Neuron (in vitro differentiated cells): Measurements from ENCODE around the gene PKP1.

Experiments
- H2AFZ ChIP-seq: one replicate; pipeline ENCODE4 v1.6.1; 2013; ENCODE audit warnings: low read depth, mild to moderate bottlenecking, inconsistent platforms, low read length, moderate library complexity
- H3K27me3 ChIP-seq: one replicate; pipeline ENCODE4 v1.6.1; 2013; ENCODE audit warnings: low read length; ENCODE audit not compliant: insufficient read depth
- H3K36me3 ChIP-seq: one replicate; pipeline ENCODE4 v1.6.1; 2013; ENCODE audit warnings: low read length; ENCODE audit not compliant: insufficient read depth
- H3K4me1 ChIP-seq: one replicate; pipeline ENCODE4 v1.6.1; 2013; ENCODE audit warnings: low read length; ENCODE audit not compliant: insufficient read depth
- H3K4me3 ChIP-seq: 2 replicates; pipeline ENCODE4 v1.5.1; 2013; ENCODE audit warnings: mild to moderate bottlenecking, low read length, moderate library complexity
- H3K9me3 ChIP-seq: one replicate; pipeline ENCODE4 v1.6.1; 2013; ENCODE audit warnings: low read length

PKP1 gene

DNA sequence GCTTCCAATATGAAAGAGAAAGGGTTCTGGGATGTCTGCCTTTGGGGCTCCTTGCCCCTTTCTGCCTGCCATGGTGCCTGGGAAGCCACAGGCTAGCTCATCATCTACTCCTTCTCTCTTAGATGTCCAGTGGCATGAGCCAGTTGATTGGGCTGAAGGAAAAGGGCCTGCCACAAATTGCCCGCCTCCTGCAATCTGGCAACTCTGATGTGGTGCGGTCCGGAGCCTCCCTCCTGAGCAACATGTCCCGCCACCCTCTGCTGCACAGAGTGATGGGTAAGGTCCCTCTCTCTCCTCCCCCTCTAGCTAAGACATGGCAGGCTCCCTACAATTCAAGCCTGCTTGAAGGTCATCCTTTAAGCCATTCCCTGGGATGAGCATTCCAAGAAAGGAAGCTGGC, 41.0 kb downstream of the PKP1 start:
- Histone ChIP-seq H3K9me3 (no peaks in the 10 kb centered on the region), H3K4me1 (no peaks in the 10 kb centered on the region), H3K36me3 (no peaks in the 10 kb centered on the region), H2AFZ (no peak overlapping the region), H3K27me3 (peaks cover 10% of the 10 kb centered on the region), H3K4me3 (no peak overlapping the region)

DNA sequence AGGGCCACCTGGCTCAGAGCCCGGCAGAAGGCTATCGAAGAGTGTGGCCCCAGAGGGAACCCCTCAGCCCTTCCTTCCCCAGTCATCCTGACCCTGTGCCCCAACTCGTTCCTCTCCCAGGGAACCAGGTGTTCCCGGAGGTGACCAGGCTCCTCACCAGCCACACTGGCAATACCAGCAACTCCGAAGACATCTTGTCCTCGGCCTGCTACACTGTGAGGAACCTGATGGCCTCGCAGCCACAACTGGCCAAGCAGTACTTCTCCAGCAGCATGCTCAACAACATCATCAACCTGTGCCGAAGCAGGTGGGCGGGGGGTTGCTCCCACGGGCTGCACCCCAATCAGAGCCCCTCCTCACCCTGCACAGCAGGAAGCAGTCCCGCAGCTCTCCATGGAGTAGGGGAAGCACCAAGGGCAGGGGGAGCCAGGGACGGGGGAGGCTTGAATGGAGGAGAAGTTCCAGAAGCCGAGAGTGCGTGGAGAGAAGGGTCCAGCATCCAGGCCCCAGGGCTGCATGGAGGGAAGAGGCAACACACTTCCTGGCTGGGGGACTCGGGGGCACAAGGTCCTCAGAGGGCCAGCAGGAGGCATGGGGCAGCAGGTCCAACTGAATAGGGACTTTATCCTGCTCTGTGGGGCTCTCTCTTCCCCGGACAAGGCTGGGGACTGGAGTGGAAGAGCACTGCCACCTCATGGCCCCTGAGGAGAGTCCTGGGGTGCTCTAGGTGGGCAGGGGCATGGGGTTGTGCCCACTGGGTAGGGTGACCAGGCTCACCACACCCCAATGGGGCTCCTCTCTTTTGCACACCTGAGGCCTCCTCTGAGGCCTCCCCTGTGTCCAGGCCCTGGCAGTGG, 41.7 kb downstream of the PKP1 start:
- H3K27me3 ChIP-seq: peaks cover 9% of the 10 kb centered on the region
- H3K36me3 ChIP-seq: no peaks in the 10 kb centered on the region
- no peak overlapping the region for H3K4me3 ChIP-seq
- H3K4me1 ChIP-seq: no peaks in the 10 kb centered on the region
- no peak overlapping the region for H2AFZ ChIP-seq
- no peaks in the 10 kb centered on the region for H3K9me3 ChIP-seq

DNA sequence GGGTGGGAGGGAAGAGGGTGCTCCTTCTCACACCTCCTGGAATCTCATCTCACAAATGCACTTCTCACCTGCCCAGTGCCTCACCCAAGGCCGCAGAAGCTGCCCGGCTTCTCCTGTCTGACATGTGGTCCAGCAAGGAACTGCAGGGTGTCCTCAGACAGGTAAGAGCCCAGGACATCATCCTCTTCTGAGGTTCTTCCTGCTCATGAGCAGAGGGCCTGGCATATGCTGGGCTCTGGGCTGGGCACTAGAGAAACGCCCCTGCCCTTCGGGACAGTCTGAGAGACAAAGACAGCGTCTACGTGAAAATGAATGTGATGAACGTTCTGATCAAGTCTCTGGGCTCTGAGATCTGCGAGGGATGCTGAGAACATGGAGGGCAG, 42.4 kb downstream of the PKP1 start:
- Histone ChIP-seq H2AFZ (no peak overlapping the region), H3K4me1 (no peaks in the 10 kb centered on the region), H3K4me3 (no peak overlapping the region), H3K27me3 (peaks cover 9% of the 10 kb centered on the region), H3K36me3 (no peaks in the 10 kb centered on the region), H3K9me3 (no peaks in the 10 kb centered on the region)

DNA sequence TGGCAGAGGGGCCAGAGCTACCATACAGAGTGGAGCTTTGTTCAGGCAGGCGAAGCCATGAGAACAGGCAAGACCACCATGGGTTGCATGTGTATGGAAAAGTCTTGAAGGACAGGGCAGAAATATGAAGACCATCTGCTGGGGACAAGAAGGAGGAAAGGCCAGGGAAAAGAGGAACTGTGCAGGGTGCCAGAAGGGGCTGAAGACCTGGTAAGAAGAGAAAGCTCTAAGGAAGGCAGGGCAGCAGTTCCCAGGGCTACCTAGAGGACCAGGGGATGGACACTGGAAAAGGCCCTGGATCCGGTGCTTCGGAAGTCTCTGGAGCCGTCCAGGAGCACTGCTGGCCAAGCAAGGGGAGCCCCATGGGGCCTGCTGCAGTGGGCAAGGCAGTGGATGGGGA, 43.4 kb downstream of the PKP1 start:
- Histone ChIP-seq H3K9me3 (no peaks in the 10 kb centered on the region), H3K4me3 (no peak overlapping the region), H2AFZ (no peak overlapping the region), H3K36me3 (no peaks in the 10 kb centered on the region), H3K4me1 (no peaks in the 10 kb centered on the region), H3K27me3 (peaks cover 9% of the 10 kb centered on the region)

DNA sequence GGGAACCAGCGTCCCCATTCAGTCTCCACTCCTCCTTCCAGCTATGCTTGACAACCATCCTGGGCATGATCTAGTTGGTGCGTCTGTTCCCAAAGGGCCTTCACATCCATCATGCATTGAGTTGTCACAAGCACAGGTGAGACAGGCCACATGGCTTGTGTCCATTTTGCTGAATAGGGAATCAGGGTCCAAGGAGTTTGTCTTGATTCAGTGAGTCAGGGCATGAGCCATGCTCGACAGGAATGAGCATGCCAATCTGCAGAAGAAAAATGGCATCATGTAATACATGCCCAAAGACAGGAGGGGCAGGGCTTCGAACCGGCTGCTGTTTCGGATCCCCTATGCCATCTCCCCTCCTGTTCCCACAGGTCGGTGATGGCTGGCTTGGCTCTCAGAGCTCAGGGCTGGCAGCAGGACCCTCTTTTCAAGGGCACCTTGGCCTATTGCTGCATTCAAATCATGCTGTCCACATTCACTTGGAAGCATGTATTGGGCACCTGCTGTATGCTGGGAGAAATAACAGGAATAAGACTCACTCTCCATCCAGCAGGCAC, 44.5 kb downstream of the PKP1 start:
- Histone ChIP-seq H3K9me3 (no peaks in the 10 kb centered on the region), H3K4me1 (no peaks in the 10 kb centered on the region), H3K4me3 (no peak overlapping the region), H3K36me3 (no peaks in the 10 kb centered on the region), H3K27me3 (peaks cover 9% of the 10 kb centered on the region), H2AFZ (no peak overlapping the region)

DNA sequence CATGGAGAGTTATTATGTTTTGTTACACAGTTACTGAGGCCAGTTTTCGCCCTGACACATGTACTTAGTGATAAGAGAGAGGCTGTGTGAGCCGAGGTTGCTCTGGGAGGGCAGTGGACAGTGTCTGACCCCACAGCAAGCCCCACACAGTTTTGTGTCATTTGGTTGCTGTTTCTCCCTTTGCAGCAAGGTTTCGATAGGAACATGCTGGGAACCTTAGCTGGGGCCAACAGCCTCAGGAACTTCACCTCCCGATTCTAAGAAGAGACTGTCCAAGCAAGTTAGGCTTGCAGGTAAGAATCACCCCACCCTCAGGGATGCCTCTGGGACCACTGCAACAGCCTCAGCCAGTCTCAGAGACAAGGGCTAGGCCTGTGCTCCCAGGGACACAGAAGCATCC, 45.3 kb downstream of the PKP1 start:
- Histone ChIP-seq H2AFZ (no peak overlapping the region), H3K9me3 (no peaks in the 10 kb centered on the region), H3K36me3 (no peaks in the 10 kb centered on the region), H3K4me1 (no peaks in the 10 kb centered on the region), H3K4me3 (no peak overlapping the region), H3K27me3 (peaks cover 5% of the 10 kb centered on the region)

DNA sequence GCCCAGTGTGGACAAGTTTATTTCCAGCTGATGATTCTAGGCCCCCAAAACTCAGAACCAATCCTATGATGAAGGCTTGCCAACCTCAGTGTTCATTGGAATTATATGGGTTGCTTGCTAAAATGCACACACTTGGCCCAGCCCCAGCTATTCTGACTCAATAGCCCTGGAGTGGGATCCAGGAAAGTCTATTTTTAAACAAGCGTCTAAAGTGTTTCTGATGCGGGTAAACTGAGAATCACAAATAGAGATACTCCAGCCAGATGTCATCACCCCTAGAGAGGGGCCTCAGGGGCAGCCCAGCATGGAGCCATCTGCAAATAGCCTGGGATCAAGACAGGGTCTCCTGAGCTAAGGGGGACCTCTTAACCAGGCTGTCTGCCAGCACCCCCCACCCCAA, 46.0 kb downstream of the PKP1 start:
- Histone ChIP-seq H3K4me1 (no peaks in the 10 kb centered on the region), H3K4me3 (no peak overlapping the region), H2AFZ (no peak overlapping the region), H3K9me3 (no peaks in the 10 kb centered on the region), H3K27me3 (peaks cover 3% of the 10 kb centered on the region), H3K36me3 (no peaks in the 10 kb centered on the region)

DNA sequence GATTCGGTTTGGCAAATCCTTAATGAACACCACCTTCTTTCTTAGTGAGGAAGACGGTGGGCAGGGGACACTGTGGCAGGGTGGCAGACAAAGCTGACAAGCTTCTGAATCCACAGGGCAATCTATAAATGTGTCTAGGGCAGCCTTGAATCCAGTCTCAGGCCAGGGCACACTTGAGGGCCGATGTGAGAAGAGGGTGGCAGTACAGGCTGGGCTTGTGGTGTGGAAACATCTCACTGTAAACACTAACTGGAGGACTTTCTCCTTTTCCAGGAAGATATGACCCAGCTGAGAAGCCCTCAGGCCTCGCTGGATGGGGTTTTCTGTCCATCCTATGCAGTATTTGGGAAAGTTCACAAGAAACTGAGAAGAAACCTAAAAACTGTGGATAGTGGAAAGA, 46.5 kb downstream of the PKP1 start:
- Histone ChIP-seq H3K36me3 (no peaks in the 10 kb centered on the region), H3K4me3 (no peak overlapping the region), H3K9me3 (no peaks in the 10 kb centered on the region), H3K4me1 (no peaks in the 10 kb centered on the region), H3K27me3 (peaks cover 3% of the 10 kb centered on the region), H2AFZ (no peak overlapping the region)

DNA sequence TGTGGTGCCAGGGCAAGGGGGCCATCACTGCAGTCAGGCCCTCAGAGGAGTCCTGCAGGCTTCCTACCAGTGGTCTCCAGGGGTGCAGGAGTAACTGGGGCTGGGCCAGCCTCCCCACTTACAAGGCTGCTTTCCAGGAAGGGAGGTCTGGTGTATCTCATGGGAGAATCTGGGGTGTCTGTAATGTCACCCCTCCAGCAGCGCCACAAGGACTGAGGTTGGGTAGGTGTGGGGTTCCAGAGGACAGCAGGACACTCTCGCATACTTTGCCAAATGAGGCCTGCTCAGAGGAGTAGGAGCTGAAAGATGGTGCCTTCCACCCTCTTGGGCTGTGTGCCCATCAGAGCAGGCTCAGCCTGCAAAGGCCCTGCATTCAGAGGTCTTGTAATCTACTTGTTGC, 47.2 kb downstream of the PKP1 start:
- H3K36me3 ChIP-seq: no peaks in the 10 kb centered on the region
- H3K4me1 ChIP-seq: no peaks in the 10 kb centered on the region
- H3K27me3 ChIP-seq: peaks cover 3% of the 10 kb centered on the region
- H2AFZ ChIP-seq: no peak overlapping the region
- H3K9me3 ChIP-seq: no peaks in the 10 kb centered on the region
- no peak overlapping the region for H3K4me3 ChIP-seq

DNA sequence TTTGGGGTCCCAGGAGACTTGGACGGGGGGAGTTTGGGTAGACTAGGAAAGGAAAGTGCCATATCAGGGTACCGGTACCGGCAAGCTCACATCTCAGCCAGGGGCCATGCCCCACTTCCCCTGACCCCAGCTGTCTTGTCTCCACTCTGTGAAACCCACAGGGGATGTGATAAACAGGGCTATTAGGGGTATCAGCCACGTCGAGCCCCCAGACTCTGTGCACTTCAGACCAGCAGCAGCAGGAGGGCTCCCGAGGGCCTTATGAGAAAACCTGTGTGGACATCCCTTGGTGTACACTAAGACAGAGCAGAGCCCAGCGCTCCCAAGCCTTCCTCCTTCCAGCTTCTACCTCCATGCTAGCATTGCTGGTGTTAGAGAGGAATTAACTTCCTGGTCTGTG, 47.9 kb downstream of the PKP1 start:
- H3K36me3 ChIP-seq: no peaks in the 10 kb centered on the region
- no peak overlapping the region for H2AFZ ChIP-seq
- H3K4me3 ChIP-seq: no peak overlapping the region
- no peaks in the 10 kb centered on the region for H3K4me1 ChIP-seq
- H3K27me3 ChIP-seq: peaks cover 3% of the 10 kb centered on the region
- no peaks in the 10 kb centered on the region for H3K9me3 ChIP-seq

DNA sequence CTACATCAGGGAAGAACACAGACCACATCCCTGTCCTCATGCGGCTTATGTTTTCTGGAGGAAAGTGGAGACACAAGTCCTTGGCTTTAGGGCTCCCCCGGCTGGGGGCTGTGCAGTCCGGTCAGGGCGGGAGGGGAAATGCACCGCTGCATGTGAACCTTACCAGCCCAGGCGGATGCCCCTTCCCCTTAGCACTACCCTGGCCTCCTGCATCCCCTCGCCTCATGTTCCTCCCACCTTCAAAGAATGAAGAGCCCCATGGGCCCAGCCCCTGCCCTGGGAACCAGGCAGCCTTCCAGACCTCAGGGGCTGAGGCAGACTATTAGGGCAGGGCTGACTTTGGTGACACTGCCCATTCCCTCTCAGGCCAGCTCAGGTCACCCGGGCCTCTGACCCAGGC, 48.7 kb downstream of the PKP1 start:
- Histone ChIP-seq H2AFZ (no peak overlapping the region), H3K4me3 (no peak overlapping the region), H3K36me3 (no peaks in the 10 kb centered on the region), H3K27me3 (peaks cover 3% of the 10 kb centered on the region), H3K9me3 (no peaks in the 10 kb centered on the region), H3K4me1 (no peaks in the 10 kb centered on the region)

DNA sequence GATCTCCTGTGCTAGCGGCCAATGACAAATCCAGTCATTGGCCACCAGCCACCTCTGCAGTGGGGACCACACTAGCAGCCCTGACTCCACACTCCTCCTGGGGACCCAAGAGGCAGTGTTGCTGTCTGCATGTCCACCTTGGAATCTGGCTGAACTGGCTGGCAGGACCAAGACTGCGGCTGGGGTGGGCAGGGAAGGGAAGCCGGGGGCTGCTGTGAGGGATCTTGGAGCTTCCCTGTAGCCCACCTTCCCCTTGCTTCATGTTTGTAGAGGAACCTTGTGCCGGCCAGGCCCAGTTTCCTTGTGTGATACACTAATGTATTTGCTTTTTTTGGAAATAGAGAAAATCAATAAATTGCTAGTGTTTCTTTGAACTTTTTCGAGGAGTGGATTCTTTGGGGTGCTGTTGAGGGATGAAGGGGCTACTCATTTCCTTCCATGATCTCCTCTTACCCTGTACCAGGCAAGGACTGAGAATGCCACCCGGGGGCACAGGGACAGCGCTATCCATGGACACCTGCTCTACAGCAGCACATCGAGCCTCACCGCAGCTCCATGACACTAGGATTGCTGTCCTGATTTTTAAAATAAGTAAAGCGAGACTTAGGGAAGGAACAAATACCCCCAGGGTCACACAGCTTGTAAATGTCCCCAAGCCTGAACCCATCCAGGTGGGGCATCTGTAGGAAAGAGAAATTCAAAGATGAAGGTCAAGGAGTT, 49.5 kb downstream of the PKP1 start:
- Histone ChIP-seq H2AFZ (no peak overlapping the region), H3K36me3 (no peaks in the 10 kb centered on the region), H3K9me3 (no peaks in the 10 kb centered on the region), H3K27me3 (peaks cover 3% of the 10 kb centered on the region), H3K4me3 (no peak overlapping the region), H3K4me1 (no peaks in the 10 kb centered on the region)

DNA sequence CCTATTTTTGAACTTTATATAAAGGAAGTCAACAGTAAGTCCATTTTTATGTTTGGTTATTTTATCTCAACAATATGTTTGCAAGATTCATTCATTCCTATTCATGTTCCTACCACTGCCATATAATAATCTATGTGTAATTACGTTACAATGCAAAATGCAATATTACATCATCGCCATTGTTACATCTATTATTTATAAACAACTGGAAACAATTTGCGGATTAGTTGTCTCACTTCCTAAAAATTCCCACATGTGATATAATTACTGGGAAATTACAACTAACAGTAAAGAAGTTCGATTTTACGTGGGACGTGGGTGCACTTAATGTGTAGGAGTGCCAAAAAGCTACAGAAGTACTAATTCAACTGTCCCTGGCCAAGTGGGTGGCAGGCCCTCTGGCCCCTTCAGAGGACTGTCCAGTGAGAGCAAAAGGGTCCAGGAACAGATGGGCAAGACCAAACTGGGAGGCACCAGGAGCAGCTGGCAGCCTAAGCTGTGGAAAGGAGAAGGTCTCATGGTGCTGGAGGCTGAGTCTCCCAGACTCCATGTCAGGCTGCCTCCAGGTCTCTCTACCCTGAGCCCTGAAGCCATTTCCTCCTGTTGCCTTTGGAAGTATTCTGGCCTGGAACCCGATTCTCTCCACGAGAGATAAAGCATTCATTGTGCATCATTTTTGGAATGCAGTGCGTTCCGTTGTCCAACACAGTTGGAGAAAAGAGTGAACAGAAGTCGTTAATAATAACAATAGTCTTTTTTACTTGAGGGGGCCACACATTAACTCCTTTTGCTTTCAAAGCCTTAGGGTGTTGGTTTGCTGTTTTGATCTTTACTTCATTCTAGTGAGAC, 51.2 kb downstream of the PKP1 start:
- no peak overlapping the region for H2AFZ ChIP-seq
- no peaks in the 10 kb centered on the region for H3K4me1 ChIP-seq
- H3K36me3 ChIP-seq: no peaks in the 10 kb centered on the region
- no peaks in the 10 kb centered on the region for H3K9me3 ChIP-seq
- H3K27me3 ChIP-seq: peaks cover 3% of the 10 kb centered on the region
- no peak overlapping the region for H3K4me3 ChIP-seq
